ENCODE measurements around the gene ADAMTS2. TPM values are rescaled to one million over a fixed set of nuclear protein-coding genes. Genes with fewer than 3 reads are reported as not detected.

Gene ADAMTS2
- total RNA-seq, 1 donor from 2014 or later, result 49.3 TPM

DNA sequence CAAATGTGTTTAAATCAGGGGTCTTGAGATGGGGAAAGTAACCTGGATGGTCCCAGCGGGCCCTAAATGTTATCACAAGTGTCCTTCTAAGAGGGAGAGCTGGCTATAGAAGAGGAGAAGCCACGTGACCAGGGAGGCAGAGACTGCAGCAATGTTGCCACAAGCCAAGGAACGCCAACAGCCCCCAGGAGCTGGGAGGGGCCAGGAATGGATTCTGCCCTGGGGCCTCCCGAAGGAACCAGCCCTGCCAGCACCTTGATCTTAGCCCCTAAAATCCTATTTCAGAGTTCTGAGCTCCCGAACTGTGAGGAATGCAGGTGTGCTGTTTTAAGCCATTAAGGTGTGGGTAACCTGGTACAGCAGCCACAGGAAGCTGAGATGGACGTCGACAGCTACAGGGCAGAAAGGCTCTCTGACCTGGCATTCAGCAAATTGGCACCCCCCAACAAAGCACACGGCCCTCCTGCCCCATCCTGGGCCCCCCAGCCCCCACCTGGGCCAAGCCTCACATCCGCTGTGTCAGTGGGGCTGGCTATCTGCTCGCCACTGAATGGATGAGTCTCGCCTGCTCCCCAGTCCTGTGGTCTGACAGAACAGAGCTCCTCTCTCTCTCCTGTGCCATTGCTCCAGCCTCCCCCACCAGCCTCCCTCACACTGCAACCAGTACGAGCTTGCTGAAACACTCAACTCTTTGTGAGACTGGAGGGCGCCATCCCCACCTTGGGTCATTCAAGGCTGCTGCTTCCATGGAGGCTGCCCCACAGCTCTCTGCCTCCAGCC is 78.8 kb downstream of the ADAMTS2 start:
- no peak for DNase-seq

DNA sequence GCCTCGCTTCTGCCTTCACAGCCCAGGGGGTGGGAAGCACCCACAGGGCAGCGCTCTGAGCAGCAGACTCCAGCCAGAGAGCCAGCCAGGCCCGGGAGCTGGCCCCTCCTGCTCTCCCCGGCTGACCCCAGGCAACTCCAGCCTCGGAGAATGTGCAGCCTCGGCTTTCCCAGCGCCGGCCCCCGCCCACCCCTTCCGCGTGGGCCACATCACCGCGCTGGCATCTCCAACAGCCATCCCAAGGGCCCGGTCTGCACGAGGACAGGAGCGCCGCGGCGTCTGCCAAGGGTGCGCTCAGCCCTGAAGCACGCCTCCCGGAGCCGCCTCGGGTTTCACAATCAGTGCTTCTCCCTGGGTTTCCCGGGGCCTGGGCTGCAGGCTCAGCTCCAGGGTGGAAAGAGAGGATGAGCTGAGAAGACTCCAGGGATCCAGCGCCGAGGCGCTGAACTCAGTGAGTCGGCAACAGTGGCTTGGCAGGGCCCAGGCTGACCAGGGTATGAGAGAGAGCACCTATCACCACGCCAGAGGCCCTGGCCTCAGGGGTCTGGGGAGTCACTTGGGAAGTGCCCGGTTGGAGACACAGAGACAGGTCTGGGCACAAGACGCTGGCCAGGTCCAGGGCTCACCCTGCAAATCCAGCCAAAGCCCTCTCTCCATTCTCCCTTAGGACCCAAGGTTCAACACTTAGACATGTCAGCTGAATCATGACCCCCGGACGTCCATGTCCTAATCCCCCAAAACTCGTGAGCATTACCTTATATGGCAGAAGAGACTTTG is 79.6 kb downstream of the ADAMTS2 start:
- peak; percentile 93 for DNase-seq

DNA sequence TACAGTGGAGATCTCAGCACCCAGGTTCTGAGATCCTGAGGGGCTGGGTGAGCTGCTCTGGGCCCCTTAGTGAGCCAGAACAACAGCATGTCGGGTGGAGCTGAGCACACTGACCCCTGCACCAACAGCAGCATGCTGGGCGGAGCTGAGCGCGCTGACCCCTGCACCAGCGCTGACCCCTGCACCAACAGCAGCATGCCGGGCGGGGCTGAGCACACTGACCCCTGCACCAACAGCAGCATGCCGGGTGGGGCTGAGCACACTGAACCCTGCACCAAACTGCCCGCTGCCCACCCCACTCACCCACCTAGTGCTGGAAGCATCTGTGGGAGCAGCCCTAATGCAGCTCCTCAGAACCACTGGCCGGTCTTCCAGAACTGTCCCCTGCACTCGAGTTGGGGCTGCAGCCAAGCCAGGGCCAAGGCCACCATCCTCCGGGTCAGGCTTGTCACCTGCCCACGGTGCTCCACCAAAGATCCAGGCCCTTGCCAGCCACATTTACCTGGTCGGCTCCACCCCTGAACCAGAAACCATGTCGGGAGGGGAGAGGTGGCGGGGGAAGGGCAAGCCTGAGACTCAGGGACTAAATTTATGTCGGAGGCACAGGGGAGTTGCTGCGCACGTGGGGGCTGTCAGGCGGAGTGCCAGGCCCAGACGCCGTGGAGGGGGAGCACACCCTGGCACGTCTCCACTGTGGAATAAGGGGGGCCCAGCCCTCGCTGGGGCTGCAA is 80.3 kb downstream of the ADAMTS2 start:
- DNase-seq, result no peak

DNA sequence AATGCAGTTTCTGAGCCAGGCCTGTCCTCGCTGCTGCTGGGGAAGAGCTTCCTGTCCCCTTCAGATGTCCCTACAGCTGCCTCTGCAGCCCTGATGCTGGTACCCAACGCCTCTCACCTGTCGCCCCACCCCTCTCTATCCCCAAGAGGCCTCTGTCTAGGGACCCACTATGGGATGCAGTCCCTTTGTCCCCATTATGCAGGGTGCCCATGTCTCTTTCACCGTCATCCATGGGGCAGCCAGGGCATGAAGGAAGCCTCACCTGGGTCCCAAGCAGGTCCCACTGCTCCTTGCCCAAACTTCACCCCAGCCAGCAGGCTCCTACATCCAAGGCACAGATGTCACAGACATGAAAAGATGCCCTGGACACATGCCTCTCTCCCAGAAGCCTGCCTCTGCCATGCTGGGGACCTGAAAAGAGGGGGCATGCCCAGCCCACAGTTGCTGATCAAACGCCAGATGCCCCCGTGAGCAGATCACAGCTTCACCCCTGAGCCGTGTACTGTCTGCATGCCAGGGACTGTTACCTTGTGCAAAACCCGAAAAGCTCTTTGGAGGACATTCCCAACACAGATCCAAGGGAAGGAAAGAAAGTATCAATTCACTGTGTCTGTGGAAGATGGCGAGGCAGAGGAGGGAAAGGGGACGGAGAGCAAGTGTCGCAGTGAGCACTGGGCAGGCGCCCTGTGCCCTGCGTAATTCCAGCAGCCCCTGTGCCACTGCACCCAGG is 81.0 kb downstream of the ADAMTS2 start:
- DNase-seq, result no peak

DNA sequence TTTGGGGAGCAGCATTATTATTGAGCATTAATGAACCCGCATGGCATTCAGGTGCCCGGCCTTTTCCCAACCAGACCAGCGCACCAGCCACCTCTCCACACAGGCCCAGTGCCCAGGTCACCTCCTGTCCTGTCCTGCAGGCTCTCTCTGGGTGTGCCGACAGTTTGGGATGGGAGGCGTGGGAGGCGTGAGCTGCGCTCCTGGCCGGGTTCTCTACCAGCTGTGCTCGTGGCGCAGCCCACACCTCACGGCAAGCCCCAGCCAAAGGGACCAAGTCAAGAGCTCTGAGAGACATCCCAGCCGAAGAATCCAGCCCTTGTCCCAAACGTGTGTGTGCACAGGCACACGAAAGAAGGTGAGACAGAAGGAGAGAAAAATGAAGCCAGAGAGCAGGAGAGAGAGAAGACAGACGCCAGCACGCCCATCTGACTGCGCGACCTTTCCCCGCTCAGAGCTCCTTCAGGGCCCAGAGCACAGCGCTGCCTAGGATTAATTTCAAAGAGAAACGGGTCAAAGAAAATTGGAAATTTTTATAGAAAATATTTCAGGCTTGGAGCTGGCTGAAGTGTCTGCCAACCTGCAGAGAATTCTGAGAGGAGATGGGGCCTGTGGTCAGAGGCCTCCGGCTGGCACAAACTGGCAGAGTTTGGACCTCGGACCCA is 81.7 kb downstream of the ADAMTS2 start:
- DNase-seq, result no peak

DNA sequence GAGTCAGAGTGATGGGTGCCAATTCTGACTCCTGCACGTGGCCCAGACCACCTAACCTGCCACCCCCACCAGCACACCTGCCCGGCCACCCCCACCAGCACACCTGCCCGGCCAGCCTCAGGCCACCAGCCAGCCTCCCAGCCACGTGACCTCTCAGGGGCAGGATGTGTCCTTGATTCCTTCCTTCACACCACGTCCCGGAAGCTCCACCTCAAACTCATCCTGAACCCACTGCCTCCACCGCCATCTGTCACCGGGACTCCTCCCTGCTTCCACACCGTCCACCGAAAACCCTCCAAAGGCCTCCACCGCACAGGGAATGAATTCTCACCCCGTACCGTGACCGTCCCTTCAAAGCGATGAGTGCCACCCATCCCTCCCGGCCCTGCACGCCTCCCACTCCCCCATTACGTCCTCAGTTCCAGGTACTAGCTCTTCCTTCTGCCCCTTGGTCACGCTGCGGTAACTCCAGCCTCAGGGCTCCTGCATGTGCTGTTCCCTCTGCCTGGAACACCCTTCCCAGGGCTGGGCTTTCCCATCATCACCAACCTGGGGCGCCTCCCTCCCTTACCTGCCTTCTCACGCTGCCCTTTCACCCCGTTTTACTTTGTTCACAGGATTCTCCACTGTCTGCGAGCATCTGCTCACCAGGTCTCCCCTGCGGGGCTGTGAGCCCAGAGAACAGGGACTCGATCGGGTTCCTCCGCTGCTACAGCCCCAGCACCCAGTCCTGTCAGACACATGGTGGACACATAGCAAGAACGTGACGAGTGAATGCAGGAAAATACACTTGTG is 82.9 kb downstream of the ADAMTS2 start:
- no peak for DNase-seq

DNA sequence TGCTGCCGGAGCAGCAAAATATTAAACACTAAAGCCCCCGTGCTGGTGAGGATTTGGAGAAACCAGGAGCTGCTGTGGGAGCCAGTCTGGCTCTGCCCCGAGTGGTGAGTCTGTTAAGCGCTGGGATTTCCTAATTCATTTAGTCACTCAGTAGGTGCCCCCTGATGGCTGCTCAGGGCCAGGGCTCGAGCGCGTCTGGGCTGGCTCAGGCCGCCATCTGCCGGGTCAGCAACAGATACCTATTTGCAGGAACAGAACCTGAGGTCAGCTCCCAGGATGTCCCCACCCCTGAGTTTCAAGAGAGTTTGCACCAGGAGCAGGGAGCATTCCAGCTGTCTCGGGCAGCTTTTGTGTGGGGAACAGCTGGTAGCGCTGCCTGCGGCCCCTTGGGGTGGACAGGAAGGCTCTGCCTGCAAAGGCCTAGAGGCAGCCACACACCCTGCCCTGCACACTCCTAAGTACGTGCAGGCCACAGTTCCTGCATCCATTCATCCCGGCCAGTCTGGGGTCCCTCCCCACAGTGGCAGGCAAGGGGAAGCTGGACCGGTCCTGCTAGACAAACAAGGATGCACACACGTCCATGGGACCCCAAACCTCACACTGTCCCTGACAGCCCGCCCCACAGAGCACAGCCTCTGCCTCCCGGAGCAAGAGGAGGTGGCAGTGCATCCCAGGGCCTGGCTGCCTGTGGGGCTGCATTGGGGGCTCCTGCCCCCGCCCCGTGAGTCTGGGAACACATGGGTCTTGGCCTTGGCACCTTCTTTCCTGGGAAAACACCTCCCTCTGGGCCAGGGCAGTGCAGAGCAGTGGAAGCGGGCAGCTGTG is 83.7 kb downstream of the ADAMTS2 start:
- DNase-seq, result no peak

DNA sequence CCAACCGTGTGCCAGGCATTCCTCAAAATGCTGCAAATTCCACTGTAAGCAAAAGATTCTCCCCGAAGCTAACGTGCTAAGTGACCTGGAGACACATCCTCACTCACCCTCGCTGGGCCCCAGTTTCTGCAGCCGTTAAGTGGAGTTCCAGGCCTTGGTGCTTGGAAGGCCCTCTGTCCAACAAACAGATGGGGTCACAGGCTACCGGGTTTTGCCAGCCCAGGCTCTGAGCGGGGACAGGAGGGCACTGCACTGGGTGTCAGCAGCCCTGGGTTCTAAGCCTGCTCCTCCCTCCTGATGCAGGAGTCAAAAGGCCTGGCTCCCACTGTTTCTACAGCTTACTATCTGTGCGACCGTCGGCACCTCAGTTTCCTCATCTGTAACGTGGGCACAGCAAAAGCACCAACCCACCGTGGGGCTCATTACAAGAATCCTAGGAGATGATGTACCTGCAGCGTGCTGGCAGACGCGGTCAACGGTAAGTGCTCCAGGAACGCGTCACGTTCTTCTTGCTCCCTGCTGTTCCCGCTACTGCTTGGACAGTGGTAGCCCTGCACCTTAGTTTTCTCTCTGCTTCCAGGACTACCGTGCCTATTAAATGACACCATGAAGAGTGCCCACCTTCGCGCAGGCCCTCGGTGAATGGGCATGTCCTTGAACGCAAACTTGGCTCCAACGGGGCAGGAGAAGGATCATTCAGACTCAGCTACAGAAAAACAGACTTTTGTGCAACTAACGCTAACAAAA is 84.8 kb downstream of the ADAMTS2 start:
- DNase-seq, result no peak

DNA sequence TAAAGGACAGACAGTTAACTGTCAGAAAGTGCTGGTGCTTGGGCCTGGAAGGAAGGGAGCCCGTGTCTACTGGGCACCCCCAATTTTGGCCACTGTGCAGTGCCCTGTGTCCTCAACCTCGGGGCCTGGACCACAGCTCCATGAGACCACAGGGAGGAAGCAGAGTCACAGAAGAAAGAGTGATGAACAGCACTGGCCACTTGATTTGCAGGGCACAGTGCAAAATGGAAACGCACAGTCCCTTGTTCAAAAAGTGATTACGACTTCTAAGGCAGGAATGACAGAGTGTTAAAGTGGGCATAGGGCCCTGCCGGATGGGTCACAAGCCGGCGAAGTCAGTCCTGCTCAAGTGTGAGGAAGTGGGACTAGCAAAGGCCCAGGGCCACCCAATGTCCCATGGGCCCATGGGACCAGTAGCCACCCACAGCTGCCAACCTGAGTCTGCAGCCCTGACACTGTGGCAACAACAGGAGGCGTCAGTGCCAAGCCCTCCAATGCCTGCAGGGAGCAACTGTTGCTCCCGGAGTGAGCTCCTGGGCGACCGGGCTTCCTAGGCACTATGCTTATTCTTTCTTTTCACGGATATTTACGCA is 85.4 kb downstream of the ADAMTS2 start:
- DNase-seq, result no peak

DNA sequence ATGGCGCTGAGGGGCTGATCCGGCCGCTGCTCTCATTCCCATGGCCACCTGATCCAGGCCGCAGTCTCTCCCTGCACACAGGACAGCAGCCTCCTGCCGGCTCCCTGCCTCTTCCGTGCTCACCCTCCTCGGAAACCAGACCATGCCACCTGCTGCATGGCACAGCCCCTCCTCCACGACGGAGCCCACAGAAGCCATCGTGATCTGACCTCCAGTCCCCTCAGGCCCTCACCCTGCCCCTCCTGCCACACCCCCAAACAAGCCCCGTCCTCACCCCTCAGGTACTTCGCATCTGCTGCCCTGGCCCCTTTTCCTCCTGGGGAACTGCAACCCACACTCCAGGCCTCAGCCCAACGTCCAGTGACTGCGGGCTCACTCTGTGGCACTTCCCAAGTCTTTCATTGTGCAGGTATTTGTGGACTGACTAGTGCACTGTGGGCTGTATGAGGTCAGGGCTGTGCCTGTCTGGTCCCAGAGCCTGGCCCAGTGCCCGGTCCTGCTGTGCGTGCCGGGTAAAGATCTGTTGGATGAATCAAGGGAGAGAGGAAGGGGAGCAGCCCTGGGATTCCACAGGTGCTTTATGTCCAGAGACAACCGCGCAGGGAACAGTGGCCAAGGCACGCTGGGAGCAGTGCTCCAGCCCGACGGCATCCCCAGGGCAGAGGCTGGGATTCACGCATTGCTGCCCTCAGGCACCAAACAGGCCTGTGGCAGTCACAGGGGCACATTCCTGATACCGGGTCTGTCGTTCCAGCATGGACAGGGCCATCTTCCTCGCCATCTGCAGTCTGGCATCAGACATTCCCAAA is 86.1 kb downstream of the ADAMTS2 start:
- no peak for DNase-seq

DNA sequence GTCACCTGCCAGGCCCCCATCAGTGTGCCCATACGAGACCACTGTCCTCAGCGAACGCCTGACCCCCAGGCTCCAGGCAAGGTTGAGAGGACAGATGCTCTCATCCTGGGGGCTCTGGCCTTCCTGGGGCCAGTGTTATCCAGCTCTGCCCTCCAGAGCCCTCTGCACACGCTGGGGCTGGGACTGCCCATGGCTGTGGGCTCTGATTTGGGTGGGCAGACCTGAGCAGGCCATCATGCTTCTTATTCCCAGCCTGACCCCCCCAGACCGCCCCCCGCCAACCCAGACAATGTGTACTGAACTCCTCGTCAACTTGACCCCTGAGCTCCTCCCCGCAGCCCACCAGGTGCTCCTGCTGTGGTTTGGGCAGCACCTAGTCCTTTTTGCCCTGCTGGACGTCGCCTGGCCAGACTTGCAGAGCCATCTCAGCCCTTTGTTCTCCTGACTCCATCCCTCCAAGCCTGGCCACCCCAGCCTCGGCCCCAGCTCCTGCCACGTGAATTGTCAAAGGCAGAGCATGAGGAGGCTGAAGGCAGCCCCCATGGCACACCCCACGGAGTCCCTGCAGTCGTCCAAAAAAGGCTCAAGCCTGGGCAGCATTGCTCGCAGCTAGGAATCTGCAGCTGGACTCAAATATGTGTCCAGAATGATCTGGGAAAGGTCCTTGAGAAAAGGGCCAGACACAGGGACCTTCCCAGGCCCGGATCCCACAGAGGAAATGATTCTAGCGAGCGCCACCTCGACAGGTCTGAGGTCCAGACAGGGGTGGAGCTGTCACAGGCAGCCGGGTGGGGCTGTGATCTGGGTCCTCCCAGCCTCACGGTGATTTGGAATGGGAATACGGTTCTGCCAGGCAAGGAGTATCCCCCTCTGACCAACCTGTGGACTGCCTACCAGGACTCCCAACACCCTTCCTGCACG is 87.0 kb downstream of the ADAMTS2 start:
- DNase-seq, result no peak

DNA sequence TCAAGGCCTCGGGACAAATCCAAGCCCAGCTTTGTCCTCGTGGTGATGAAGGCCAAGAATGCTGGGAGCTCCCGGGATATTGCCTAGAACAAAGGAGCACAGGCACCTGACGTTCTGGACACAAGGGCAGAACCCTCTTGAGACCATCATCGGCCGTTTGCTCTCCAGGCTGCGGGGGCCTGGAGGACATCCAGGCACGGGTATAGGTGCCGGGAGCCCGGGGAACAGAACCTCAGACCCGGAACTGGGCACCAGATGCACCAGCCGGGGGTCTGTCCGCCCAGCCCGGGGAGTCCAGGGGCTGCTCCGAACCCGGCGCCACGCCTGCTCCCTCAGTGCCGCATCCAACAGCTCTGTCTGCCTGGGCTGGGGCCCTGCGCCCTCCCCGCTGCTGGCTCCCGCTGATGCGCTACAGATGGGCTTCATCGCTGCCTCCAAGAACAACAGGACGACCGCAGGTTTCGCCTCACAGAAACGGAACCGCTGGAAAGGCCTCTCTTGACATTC is 88.0 kb downstream of the ADAMTS2 start:
- DNase-seq, result peak; percentile 27

DNA sequence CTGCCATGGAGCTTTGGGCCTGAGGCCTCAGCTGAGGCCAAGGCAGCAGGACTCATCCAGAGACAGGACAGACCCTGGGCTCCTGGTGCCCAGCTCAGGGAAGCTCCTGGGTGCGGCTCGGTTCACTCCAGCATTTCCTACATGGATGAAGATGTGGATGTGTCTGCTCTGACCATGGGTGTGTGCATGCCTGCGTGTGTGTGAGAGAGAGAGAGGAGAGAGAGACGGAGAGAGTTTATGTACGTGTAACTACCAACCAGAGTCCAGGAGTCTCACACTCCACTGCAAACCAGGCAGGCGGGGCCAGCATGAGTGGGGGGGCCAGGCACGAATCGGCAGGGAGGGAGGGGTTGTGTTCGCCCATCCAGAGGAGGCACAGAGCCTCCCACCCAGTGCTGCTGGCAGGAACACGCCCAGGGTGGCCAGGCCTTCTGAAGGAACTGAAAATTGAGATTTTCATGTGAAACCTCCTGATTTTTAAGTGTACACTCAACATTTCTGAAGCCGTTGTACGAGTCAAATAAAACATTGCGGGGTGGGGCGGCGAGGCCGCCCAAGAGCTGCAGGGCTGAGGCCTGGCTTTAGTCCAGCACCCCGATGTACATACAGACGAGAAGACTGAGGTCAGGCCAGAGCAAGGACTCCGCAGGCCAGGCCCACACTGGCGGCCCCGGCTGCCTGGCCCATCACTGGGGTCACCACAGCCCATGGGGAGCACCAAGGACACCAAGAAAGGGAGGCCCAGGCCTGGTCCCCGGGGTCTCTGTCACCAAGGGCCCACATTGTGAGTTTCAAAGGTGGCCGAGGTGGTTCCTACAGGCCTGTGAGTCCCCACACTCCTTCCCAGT is 88.7 kb downstream of the ADAMTS2 start:
- no peak for DNase-seq

DNA sequence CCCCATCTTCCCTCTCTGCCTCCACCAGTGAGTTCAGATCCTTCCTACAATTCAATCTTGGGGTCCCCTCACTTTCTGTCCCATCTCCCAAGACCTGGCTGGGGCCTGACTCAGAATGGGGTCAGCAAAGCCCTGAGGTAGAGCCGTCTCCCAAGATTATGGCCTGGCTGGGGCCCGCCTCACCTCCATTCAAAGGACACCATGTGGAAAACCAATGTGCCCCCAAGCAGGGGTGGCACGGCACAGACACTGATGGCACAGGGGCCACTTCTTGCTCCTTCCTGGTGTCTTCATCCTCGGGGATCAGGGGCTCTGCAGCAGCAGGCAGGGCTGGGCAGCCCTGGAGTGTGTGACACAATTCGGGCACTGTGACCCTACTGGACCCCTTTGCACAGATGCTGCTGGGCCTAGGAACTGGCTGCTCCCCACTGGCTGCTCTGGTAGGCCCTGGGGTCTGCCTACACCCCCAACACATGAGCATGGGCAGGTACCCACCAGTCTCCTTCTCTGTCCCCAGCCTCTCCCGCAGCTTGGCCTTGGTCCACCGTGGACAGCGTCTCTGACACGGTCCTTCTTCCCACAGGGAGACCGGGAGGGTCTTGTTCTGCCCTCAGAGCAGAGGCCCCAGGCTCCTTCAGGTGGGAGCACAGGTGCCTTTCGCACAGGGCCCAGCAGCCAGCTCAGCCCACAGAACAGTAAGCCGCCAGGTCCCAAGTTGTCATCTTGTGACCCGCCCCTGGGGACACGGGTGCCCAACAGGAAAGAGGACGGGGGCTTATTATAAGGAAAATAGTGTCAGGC is 89.5 kb downstream of the ADAMTS2 start:
- DNase-seq, result no peak

Measured in skin of body (tissue), 2 donors.